ENCODE results near the gene ADCY3. TPM values are rescaled to one million over a fixed set of nuclear protein-coding genes. Genes with fewer than 3 reads are reported as not detected.

The ADCY3 gene
- total RNA-seq, 3 donors from 2014 or later (not counting 1 experiment from before 2014, with no cell fraction given): 5.4 to 9.2 (median 7.6) TPM

DNA sequence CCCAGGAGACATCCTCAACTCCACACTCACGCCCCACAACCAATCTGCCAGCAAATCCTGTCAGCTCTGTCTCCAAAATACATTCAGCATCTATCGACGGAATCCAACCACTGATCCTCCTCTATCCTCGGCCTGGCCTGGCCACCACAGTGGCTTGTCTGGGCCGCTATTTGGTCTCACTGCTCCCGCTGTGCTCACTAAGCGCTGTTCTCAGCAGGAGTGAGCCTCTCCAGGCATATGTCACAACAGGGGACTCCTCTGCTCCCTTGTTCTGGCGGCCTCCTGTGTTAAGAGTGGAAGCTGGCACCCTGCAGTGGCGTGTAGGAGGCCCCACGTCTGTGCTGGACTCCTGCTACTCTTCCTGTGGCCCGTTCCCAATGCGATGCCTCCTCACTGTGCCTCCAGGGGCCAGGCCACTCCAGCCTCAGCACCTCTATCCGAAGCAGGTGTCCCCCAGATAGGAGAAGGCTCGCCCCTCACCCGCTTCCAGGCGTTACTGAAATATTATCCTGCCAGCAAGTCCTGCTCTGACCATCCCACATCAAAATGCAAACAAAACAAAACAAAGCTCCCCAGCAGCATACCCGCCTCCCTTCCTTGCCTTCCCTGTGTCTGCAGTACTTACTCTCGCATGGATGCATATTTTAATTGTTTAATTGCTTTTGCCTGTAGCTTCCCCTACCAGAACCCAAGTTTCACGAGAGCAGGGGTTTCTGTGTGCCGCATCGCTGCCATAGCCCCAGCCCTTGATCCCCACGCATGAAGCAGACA lies 86.9 kb downstream of the ADCY3 start:
- H3K36me3 ChIP-seq (ENCODE audit: control insufficient read depth, insufficient read depth, low read length): no peaks in the 10 kb centered on the region
- no peak overlapping the region for H3K27ac ChIP-seq (ENCODE audit: low read length)
- Mint-ChIP-seq H3K27ac (peak overlapping the region in 1 of 2 donors; percentile 56), H3K4me1 (peaks cover 0 to 5% of the 10 kb centered on the region in 2 donors), H3K36me3 (no peaks in the 10 kb centered on the region), H3K9me3 (no peaks in the 10 kb centered on the region), H3K4me3 (no peak overlapping the region), H3K27me3 (ENCODE audit: low read depth in 2 of 2) (no peaks in the 10 kb centered on the region)
- no peak for TF ChIP-seq CTCF (IDR thresholded peaks at IDR 0.05)
- WGBS (ENCODE audit: insufficient coverage): 95% methylated on average over 22 of the region's 22 CpGs
- no peak for DNase-seq
- H3K9me3 ChIP-seq (ENCODE audit: control insufficient read depth, insufficient read depth, low read length): no peaks in the 10 kb centered on the region
- no peak overlapping the region for H3K4me3 ChIP-seq (ENCODE audit: low read length)
- no peaks in the 10 kb centered on the region for H3K27me3 ChIP-seq (ENCODE audit: control insufficient read depth, insufficient read depth, low read length)
- no peak for ATAC-seq
- H3K4me1 ChIP-seq (ENCODE audit: control insufficient read depth, insufficient read depth, low read length): no peaks in the 10 kb centered on the region
- intact Hi-C loops (cut with micrococcal nuclease): no loop called here

GRCh38 chr2:24832521-24832920 lies 87.5 kb downstream of the ADCY3 start:
- no peak for TF ChIP-seq CTCF (IDR thresholded peaks at IDR 0.05)
- intact Hi-C loops (cut with micrococcal nuclease): no loop called here
- no peak overlapping the region for H3K4me3 Mint-ChIP-seq
- no peaks in the 10 kb centered on the region for H3K36me3 Mint-ChIP-seq
- H3K36me3 ChIP-seq (ENCODE audit: control insufficient read depth, insufficient read depth, low read length): no peaks in the 10 kb centered on the region
- no peaks in the 10 kb centered on the region for H3K9me3 ChIP-seq (ENCODE audit: control insufficient read depth, insufficient read depth, low read length)
- WGBS (ENCODE audit: insufficient coverage): 88% methylated on average over 9 of the region's 9 CpGs
- no peaks in the 10 kb centered on the region for H3K9me3 Mint-ChIP-seq
- no peaks in the 10 kb centered on the region for H3K27me3 ChIP-seq (ENCODE audit: control insufficient read depth, insufficient read depth, low read length)
- peaks cover 1% of the 10 kb centered on the region for H3K4me1 ChIP-seq (ENCODE audit: control insufficient read depth, insufficient read depth, low read length)
- peak overlapping the region in 1 of 2 donors; percentile 56 for H3K27ac Mint-ChIP-seq
- H3K27ac ChIP-seq (ENCODE audit: low read length): no peak overlapping the region
- peaks cover 4 to 10% of the 10 kb centered on the region in 2 donors for H3K4me1 Mint-ChIP-seq
- H3K27me3 Mint-ChIP-seq (ENCODE audit: low read depth in 2 of 2): no peaks in the 10 kb centered on the region
- DNase-seq (no peak), ATAC-seq (no peak)
- H3K4me3 ChIP-seq (ENCODE audit: low read length): no peak overlapping the region

DNA sequence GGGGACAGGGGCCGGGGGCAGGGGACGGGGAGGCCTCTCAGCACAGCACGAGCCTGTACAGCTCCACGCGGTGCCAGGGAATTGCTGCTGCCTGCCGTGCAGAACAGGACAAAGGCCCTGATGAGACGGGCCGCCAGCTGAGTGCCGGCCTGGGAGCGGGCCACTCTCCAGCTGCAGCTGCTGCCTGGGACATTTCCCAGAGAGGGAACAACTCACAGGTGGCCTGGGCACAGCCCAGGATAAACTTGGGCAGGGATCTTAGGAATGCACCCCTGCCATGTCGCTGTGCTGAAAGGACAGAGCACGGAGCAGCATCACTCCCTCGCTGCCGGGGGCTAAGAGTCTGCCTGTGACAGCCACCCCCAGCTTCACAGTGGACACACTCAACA lies 88.0 kb downstream of the ADCY3 start:
- WGBS (ENCODE audit: insufficient coverage): 98% methylated on average over 14 of the region's 14 CpGs
- Mint-ChIP-seq H3K27ac (peak overlapping the region in 1 of 2 donors; percentile 56), H3K9me3 (no peaks in the 10 kb centered on the region), H3K27me3 (ENCODE audit: low read depth in 2 of 2) (no peaks in the 10 kb centered on the region), H3K4me1 (peaks cover 9 to 14% of the 10 kb centered on the region in 2 donors), H3K36me3 (no peaks in the 10 kb centered on the region), H3K4me3 (no peak overlapping the region)
- Histone ChIP-seq H3K27me3 (ENCODE audit: control insufficient read depth, insufficient read depth, low read length) (no peaks in the 10 kb centered on the region), H3K36me3 (ENCODE audit: control insufficient read depth, insufficient read depth, low read length) (no peaks in the 10 kb centered on the region), H3K9me3 (ENCODE audit: control insufficient read depth, insufficient read depth, low read length) (no peaks in the 10 kb centered on the region), H3K4me3 (ENCODE audit: low read length) (no peak overlapping the region), H3K4me1 (ENCODE audit: control insufficient read depth, insufficient read depth, low read length) (peaks cover 6% of the 10 kb centered on the region), H3K27ac (ENCODE audit: low read length) (no peak overlapping the region)
- DNase-seq (no peak), ATAC-seq (no peak)
- intact Hi-C loops (cut with micrococcal nuclease): no loop called here
- no peak for TF ChIP-seq CTCF (IDR thresholded peaks at IDR 0.05)
